Uterus (tissue), 2 donors: Measurements from ENCODE around the gene CDK5RAP1.

ENCODE experiments used
- CTCF ChIP-seq, 4 experiments: fragments of 200-600 bp in 2 of 4; fragments of 450-650 bp in 2 of 4; sonication (generic) in 2 of 4; IDR thresholded peaks; one replicate each; pipeline ENCODE4 v1.5.1; 2016 to 2019; ENCODE audit warnings: antibody characterized with exemption in 4 of 4, mild to moderate bottlenecking in 2 of 4, moderate library complexity in 1 of 4
- POLR2A ChIP-seq, 2 donors: fragments of 450-650 bp; IDR thresholded peaks; one replicate each; pipeline ENCODE4 v1.6.1; 2016; ENCODE audit warnings: antibody characterized with exemption in 2 of 2, mild to moderate bottlenecking in 1 of 2, moderate library complexity in 1 of 2

GRCh38 chr20:33334111-33334510, 67.2 kb downstream of the CDK5RAP1 start:
- TF ChIP-seq CTCF (IDR thresholded peaks at IDR 0.05) = no peak
- no peak for TF ChIP-seq POLR2A (IDR thresholded peaks at IDR 0.05)
